HG02943 (cell line): Measurements from ENCODE around the gene FLT1.

Experiments used
- ATAC-seq: cut with Tn5 transposase; IDR thresholded peaks from one replicate; pipeline ENCODE4 v1.9.1; 2021; ENCODE audit warnings: mild to moderate bottlenecking, low read depth, moderate library complexity; ENCODE audit not compliant: unreplicated experiment

Gene FLT1

GRCh38 chr13:28325022-28325421, 169.9 kb downstream of the FLT1 start:
- no peak for ATAC-seq

GRCh38 chr13:28324181-28324789, 170.6 kb downstream of the FLT1 start:
- ATAC-seq, result no peak

- ATAC-seq, result no peak
Measured at GRCh38 chr13:28322256-28322905, 172.5 kb downstream of the FLT1 start.

GRCh38 chr13:28321756-28322155, 173.2 kb downstream of the FLT1 start:
- ATAC-seq, result no peak

- no peak for ATAC-seq
Measured at GRCh38 chr13:28320884-28321574, 173.9 kb downstream of the FLT1 start.

- no peak for ATAC-seq
Measured at GRCh38 chr13:28320209-28320608, 174.7 kb downstream of the FLT1 start.

GRCh38 chr13:28319528-28319927, 175.4 kb downstream of the FLT1 start:
- ATAC-seq, result no peak

GRCh38 chr13:28318496-28318895, 176.4 kb downstream of the FLT1 start:
- no peak for ATAC-seq

- no peak for ATAC-seq
Measured at GRCh38 chr13:28316836-28317235, 178.1 kb downstream of the FLT1 start.

GRCh38 chr13:28316129-28316528, 178.8 kb downstream of the FLT1 start:
- ATAC-seq, result no peak

GRCh38 chr13:28314879-28315278, 180.0 kb downstream of the FLT1 start:
- ATAC-seq, result no peak

- no peak for ATAC-seq
Measured at GRCh38 chr13:28313579-28313978, 181.3 kb downstream of the FLT1 start.

GRCh38 chr13:28306325-28306724, 188.6 kb downstream of the FLT1 start:
- no peak for ATAC-seq

GRCh38 chr13:28301839-28302238, 193.1 kb downstream of the FLT1 start:
- ATAC-seq, result no peak

GRCh38 chr13:28299916-28300315, 195.0 kb downstream of the FLT1 start:
- ATAC-seq, result no peak

- no peak for ATAC-seq
Measured at GRCh38 chr13:28297341-28297740, 197.6 kb downstream of the FLT1 start.

- ATAC-seq, result no peak
Measured at GRCh38 chr13:28286263-28286662, 208.7 kb downstream of the FLT1 start.

- ATAC-seq, result no peak
Measured at GRCh38 chr13:28283600-28283999, 211.3 kb downstream of the FLT1 start.

GRCh38 chr13:28282451-28282850, 212.5 kb downstream of the FLT1 start:
- no peak for ATAC-seq

GRCh38 chr13:28273919-28274318, 221.0 kb downstream of the FLT1 start:
- ATAC-seq, result no peak

- ATAC-seq, result no peak
Measured at GRCh38 chr13:28271056-28271840, 223.7 kb downstream of the FLT1 start.
